HG03571 (cell line): ENCODE results near the gene NAALADL2.
"Not testable (repeated sequence)": the region's sequence is repeated elsewhere in the genome, so short reads cannot be mapped to it uniquely, and the experiment has no call there.

Experiments used
- ATAC-seq: cut with Tn5 transposase; IDR thresholded peaks from one replicate; pipeline ENCODE4 v1.9.1; 2021; ENCODE audit not compliant: unreplicated experiment

NAALADL2 gene

GRCh38 chr3:175726228-175726627 is 867.1 kb downstream of the NAALADL2 start:
- ATAC-seq, result no peak

DNA sequence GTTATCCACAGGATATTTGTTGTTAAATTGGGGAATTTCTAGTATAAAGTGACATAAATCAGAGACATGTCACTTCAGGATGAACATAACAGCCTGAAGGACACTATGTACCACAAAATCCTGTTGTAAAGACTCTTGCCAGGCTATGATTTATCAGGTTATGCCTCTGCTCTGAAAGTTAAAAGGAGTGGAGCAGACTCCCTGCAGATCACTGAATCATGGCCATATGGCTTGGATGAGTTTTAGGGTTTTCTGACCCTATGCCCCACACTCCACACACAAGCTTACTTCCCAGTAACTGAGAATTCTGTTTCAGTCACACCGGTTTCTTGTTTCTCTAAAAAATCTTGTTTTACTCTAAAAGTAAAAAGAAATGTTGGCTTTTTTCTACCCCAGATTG is 869.4 kb downstream of the NAALADL2 start:
- no peak for ATAC-seq

- ATAC-seq, result no peak
Observed at GRCh38 chr3:175729466-175729865, 870.3 kb downstream of the NAALADL2 start.

DNA sequence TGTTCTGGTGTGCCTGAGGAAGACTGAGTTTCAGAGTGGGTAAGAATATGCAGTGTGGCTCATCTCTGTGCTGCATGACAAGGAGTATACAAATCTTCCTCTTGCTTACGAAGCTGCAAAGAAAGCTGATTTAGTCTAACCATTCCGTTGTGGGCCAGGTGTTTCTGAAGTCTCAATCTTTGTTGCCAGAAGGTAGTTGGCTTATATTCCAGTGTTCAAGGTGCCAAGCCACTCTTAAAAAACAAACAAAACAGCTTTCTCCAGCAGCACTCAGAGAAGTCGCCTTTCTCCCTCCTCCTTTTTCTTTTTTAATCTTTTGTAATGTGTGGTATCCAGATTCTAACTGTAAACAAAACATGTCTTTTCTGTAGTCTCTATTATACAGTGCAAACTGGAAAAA is 872.4 kb downstream of the NAALADL2 start:
- no peak for ATAC-seq

GRCh38 chr3:175732017-175732416 is 872.9 kb downstream of the NAALADL2 start:
- ATAC-seq, result no peak

DNA sequence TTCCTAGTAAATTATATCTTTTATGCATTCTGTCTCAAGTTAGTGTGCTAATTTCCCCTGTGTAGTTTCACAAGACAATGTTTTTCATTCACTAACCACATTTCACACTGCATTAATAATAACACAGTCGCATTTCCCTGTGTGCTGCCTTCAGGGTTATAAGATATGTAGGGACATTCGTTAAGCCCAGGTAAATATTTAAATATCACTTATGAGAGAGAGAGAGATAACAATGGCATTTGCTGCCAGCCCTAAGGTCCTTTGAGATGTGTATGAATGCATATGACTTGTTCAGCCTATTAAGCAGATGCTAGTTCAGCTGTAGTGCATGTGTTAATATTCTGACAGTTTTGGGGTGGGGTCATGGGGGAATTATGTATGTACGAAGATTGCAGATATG is 876.7 kb downstream of the NAALADL2 start:
- ATAC-seq, result no peak

- no peak for ATAC-seq
Observed at GRCh38 chr3:175737646-175738572, 878.8 kb downstream of the NAALADL2 start.

GRCh38 chr3:175741951-175742350 is 882.8 kb downstream of the NAALADL2 start:
- ATAC-seq, result no peak

GRCh38 chr3:175743733-175744400 is 884.7 kb downstream of the NAALADL2 start:
- ATAC-seq, result no peak

DNA sequence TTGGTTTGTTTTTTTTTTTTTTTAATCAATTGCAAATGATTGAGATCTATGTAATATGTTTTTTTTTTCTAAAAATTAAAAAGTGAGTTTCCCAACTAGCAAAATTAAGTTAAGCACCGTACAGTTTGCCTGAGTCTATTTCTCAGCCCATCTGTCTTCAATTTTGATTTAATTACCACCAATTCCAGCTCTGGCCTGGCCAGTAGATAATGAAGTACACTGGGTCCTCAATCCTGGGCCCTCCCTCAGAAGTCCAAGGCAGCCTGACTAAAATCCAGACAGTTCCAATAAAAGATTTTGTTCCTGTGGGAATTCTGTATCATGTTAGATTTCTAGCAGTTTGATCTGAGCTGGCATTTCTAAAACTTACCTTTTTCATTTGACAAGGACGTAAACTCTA is 887.2 kb downstream of the NAALADL2 start:
- no peak for ATAC-seq

GRCh38 chr3:175748087-175748730 is 889.1 kb downstream of the NAALADL2 start:
- ATAC-seq, result no peak

DNA sequence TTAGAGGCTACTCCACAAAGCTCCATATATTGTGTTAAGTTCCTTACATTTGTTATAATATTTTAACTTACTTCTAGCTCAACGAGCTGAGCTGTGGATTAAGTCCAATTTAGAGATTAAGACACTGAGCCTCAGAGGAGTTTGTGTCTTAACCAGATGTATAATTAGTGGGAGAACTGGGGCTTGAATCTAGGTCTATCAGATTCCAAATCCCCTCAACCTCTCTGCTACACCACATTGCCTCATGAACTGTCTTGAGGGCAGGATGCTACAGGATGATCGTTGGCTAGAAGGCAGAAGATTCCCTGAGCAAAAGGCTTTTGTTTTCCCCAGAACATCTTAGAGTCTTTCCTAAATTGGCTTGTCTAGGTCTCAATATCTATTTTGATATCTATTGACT is 890.8 kb downstream of the NAALADL2 start:
- ATAC-seq, result no peak

- no peak for ATAC-seq
Observed at GRCh38 chr3:175751089-175751488, 892.0 kb downstream of the NAALADL2 start.

DNA sequence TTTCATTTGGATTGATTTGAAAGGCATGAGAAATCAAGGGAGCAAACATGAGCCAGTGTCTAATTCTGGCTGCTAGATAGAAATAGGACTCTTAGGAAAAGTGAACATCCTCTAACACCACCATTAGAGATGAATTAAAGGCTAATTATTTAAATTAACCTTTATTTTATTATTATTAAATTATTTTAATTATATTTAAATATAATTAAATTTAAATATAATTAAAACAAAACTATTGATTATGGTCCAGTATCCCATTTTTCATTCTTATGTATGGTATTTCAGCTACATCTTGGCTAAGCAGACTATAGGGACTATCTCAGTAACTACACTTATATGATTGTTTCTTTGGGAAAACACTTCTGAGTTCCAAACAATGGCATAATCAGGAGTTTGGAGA is 904.8 kb downstream of the NAALADL2 start:
- no peak for ATAC-seq

- no peak for ATAC-seq
Observed at GRCh38 chr3:175764722-175765121, 905.6 kb downstream of the NAALADL2 start.

DNA sequence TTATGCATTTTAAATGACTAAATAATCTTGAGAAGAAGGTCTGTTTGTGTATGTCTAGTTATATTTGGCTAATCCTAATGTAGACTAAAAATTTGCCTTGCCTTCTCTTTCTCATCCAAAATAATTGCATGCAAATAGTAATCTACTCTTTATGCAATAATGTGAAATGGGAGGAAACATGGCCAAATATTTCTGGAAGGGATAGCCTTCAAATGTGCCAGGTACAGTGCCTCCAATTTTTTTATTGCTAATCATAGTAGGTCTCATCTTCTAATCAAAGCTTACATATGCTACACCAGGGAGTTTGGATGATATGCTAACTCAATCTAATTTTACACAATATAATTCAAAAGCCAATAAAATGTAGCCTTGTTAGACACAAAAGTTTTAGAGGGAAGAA is 911.3 kb downstream of the NAALADL2 start:
- ATAC-seq, result no peak

GRCh38 chr3:175777495-175777894 is 918.4 kb downstream of the NAALADL2 start:
- ATAC-seq, result no peak

- no peak for ATAC-seq
Observed at GRCh38 chr3:175777965-175778364, 918.8 kb downstream of the NAALADL2 start.

DNA sequence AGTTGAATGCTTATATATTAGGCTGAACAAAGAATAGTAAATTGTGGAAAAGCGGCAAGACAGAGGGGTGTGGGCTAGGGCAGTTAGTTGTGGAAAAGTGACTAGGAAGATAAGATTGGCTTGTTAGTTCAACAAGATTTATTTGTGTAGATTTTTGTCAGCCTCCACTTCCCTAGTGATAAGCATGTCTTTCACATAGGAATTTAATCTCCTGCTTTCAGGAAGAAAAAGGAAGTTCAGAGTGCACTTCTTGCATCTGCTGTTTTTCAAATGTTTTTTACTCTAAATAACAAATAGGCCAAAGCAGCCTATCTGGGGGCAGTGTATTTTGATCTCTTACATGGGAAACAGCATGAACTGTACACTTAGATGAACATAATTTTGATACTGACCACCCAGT is 919.9 kb downstream of the NAALADL2 start:
- ATAC-seq, result no peak

DNA sequence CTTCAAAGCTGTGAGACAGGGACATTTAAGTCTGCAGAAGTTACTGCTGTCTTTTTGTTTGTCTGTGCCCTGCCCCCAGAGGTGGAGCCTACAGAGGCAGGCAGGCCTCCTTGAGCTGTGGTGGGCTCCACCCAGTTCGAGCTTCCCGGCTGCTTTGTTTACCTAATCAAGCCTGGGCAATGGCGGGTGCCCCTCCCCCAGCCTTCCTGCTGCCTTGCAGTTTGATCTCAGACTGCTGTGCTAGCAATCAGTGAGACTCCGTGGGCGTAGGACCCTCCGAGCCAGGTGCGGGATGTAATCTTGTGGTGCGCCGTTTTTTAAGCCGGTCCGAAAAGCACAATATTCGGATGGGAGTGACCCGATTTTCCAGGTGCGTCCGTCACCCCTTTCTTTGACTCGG is 928.0 kb downstream of the NAALADL2 start:
- ATAC-seq, result not testable (repeated sequence)

DNA sequence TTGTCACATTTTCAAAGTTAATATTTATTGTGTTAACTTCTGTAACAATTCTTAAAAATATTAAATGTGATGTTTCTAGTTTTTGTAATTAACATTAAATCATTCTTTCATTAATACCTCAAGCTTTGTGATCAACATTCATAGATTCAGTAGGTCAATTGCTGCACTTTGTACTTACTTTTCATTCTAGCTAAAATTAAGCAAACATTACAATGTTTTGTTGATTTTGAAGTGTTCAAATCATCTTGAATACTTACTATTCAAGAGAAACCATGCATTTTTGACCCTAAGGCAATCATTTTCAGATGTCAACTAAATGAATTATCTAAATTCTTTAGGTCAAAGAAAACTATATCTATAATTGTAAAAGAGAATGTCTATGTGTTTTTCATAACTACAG is 933.1 kb downstream of the NAALADL2 start:
- no peak for ATAC-seq

GRCh38 chr3:175798326-175798725 is 939.2 kb downstream of the NAALADL2 start:
- ATAC-seq, result no peak
